GM19193 (cell line): ENCODE results near the gene CISH.

Experiments used
- POLR2A ChIP-seq: IDR thresholded peaks from 4 replicates; pipeline ENCODE4 v1.6.1; 2011; ENCODE audit not compliant: insufficient read depth, insufficient read length; ENCODE audit errors: extremely low read depth

The CISH gene

GRCh38 chr3:50610992-50611463, 546 bp downstream of the CISH start:
- TF ChIP-seq POLR2A, result no peak

GRCh38 chr3:50610181-50610971, 1.2 kb downstream of the CISH start:
- no peak for TF ChIP-seq POLR2A

- TF ChIP-seq POLR2A, result no peak
These were observed 1.9 kb downstream of the CISH start for GRCh38 chr3:50609763-50610085.

GRCh38 chr3:50609071-50609762, 2.4 kb downstream of the CISH start:
- TF ChIP-seq POLR2A, result no peak

- TF ChIP-seq POLR2A, result no peak
These were observed 3.3 kb downstream of the CISH start for GRCh38 chr3:50608278-50608677.

GRCh38 chr3:50607271-50608091, 4.1 kb downstream of the CISH start:
- TF ChIP-seq POLR2A, result no peak

GRCh38 chr3:50606596-50606995, 5.0 kb downstream of the CISH start:
- no peak for TF ChIP-seq POLR2A

GRCh38 chr3:50605901-50606326, 5.7 kb downstream of the CISH start:
- TF ChIP-seq POLR2A, result no peak

- TF ChIP-seq POLR2A, result no peak
These were observed 6.7 kb downstream of the CISH start for GRCh38 chr3:50604628-50605588.

- TF ChIP-seq POLR2A, result no peak
These were observed 7.4 kb downstream of the CISH start for GRCh38 chr3:50604110-50604621.

GRCh38 chr3:50603261-50604109, 8.1 kb downstream of the CISH start:
- TF ChIP-seq POLR2A, result no peak

GRCh38 chr3:50602595-50603191, 8.9 kb downstream of the CISH start:
- TF ChIP-seq POLR2A, result no peak

GRCh38 chr3:50600841-50601591, 10.6 kb downstream of the CISH start:
- TF ChIP-seq POLR2A, result peak; percentile 16
